ENCODE measurements around the gene PTPRN2.

GRCh38 chr7:158054081-158054480 is 533.5 kb downstream of the PTPRN2 start:
- TF ChIP-seq EZH2 (IDR thresholded peaks at IDR 0.05) (no peak), CTCF (IDR thresholded peaks at IDR 0.05 in 2 of 3, conservative IDR thresholded peaks at IDR 0.05 in 1 of 3; ENCODE audit: borderline replicate concordance in 1 of 3, insufficient read depth in 1 of 3, low read depth in 2 of 3, low read length in 2 of 3) (no peak), SIN3A (IDR thresholded peaks at IDR 0.05; ENCODE audit: low read depth) (no peak), YY1 (IDR thresholded peaks at IDR 0.05; ENCODE audit: extremely low read depth, insufficient replicate concordance, low read depth, low read length) (no peak), ZFX (IDR thresholded peaks at IDR 0.05) (no peak), REST (IDR thresholded peaks at IDR 0.05; ENCODE audit: low read depth) (no peak), RAD21 (IDR thresholded peaks at IDR 0.05; ENCODE audit: low read depth) (no peak), ZNF274 (IDR thresholded peaks at IDR 0.05; ENCODE audit: low read depth, low read length) (no peak), ZBTB33 (IDR thresholded peaks at IDR 0.05; ENCODE audit: extremely low read depth, insufficient replicate concordance, low read length) (no peak), EZH2phosphoT487 (IDR thresholded peaks at IDR 0.05; ENCODE audit: borderline replicate concordance) (no peak)
